Subcutaneous abdominal adipose tissue (tissue), 5 donors: ENCODE measurements around the gene SLC6A19.

ENCODE experiments used
- H3K27ac ChIP-seq: one replicate; pipeline ENCODE4 v1.7.0; 2013; ENCODE audit warnings: low read depth, mild to moderate bottlenecking, inconsistent platforms, low read length, moderate library complexity
- H3K27me3 ChIP-seq, 5 donors: one replicate each; pipeline ENCODE4 v1.7.0; 2013; ENCODE audit warnings: low read length in 5 of 5, inconsistent platforms in 1 of 5; ENCODE audit not compliant: control insufficient read depth in 5 of 5, insufficient read depth in 4 of 5
- H3K36me3 ChIP-seq, 5 donors: one replicate each; pipeline ENCODE4 v1.7.0; 2013; ENCODE audit warnings: low read length in 5 of 5; ENCODE audit not compliant: control insufficient read depth in 5 of 5, insufficient read depth in 5 of 5
- H3K4me1 ChIP-seq, 5 donors: one replicate each; pipeline ENCODE4 v1.7.0; 2013; ENCODE audit warnings: low read length in 5 of 5, mild to moderate bottlenecking in 3 of 5, moderate library complexity in 1 of 5; ENCODE audit not compliant: control insufficient read depth in 5 of 5, insufficient read depth in 5 of 5
- H3K4me3 ChIP-seq, 5 donors: one replicate each; pipeline ENCODE4 v1.7.0; 2013; ENCODE audit warnings: low read length in 5 of 5, low read depth in 1 of 5
- H3K9ac ChIP-seq, 5 donors: one replicate each; pipeline ENCODE4 v1.7.0; 2013; ENCODE audit warnings: low read length in 5 of 5, mild to moderate bottlenecking in 4 of 5, moderate library complexity in 3 of 5
- H3K9me3 ChIP-seq, 5 donors: one replicate each; pipeline ENCODE4 v1.7.0; 2013; ENCODE audit warnings: low read length in 5 of 5; ENCODE audit not compliant: control insufficient read depth in 5 of 5
- donor health status: healthy.
- donor health status: healthy.
- donor health status: healthy.
- donor health status: healthy.
- donor health status: healthy.

The SLC6A19 gene

GRCh38 chr5:1190837-1191239, 10.6 kb upstream of the SLC6A19 start:
- H3K9ac ChIP-seq = no peak overlapping the region
- H3K4me3 ChIP-seq = no peak overlapping the region
- H3K36me3 ChIP-seq = no peaks in the 10 kb centered on the region
- H3K27ac ChIP-seq = no peak overlapping the region
- no peaks in the 10 kb centered on the region for H3K9me3 ChIP-seq
- peaks cover 9 to 39% (median 29%) of the 10 kb centered on the region in 5 donors for H3K27me3 ChIP-seq
- H3K4me1 ChIP-seq = no peaks in the 10 kb centered on the region

- H3K4me3 ChIP-seq = no peak overlapping the region
- H3K9me3 ChIP-seq = no peaks in the 10 kb centered on the region
- no peak overlapping the region for H3K9ac ChIP-seq
- peaks cover 9 to 34% (median 30%) of the 10 kb centered on the region in 5 donors for H3K27me3 ChIP-seq
- H3K36me3 ChIP-seq = no peaks in the 10 kb centered on the region
- H3K4me1 ChIP-seq = no peaks in the 10 kb centered on the region
- no peak overlapping the region for H3K27ac ChIP-seq
Observed at GRCh38 chr5:1192971-1193590, 8.3 kb upstream of the SLC6A19 start.

GRCh38 chr5:1193591-1193985, 7.8 kb upstream of the SLC6A19 start:
- H3K27ac ChIP-seq = no peak overlapping the region
- peaks cover 9 to 37% (median 31%) of the 10 kb centered on the region in 5 donors for H3K27me3 ChIP-seq
- no peak overlapping the region for H3K4me3 ChIP-seq
- no peak overlapping the region for H3K9ac ChIP-seq
- no peaks in the 10 kb centered on the region for H3K36me3 ChIP-seq
- no peaks in the 10 kb centered on the region for H3K9me3 ChIP-seq
- H3K4me1 ChIP-seq = no peaks in the 10 kb centered on the region

GRCh38 chr5:1194378-1194777, 7.0 kb upstream of the SLC6A19 start:
- no peaks in the 10 kb centered on the region for H3K4me1 ChIP-seq
- H3K27me3 ChIP-seq = peaks cover 12 to 34% (median 28%) of the 10 kb centered on the region in 5 donors
- H3K4me3 ChIP-seq = no peak overlapping the region
- no peak overlapping the region for H3K9ac ChIP-seq
- H3K36me3 ChIP-seq = no peaks in the 10 kb centered on the region
- no peak overlapping the region for H3K27ac ChIP-seq
- H3K9me3 ChIP-seq = no peaks in the 10 kb centered on the region

GRCh38 chr5:1195439-1195838, 6.0 kb upstream of the SLC6A19 start:
- no peak overlapping the region for H3K4me3 ChIP-seq
- no peak overlapping the region for H3K27ac ChIP-seq
- no peaks in the 10 kb centered on the region for H3K4me1 ChIP-seq
- H3K9me3 ChIP-seq = no peaks in the 10 kb centered on the region
- peaks cover 11 to 39% (median 32%) of the 10 kb centered on the region in 5 donors for H3K27me3 ChIP-seq
- no peak overlapping the region for H3K9ac ChIP-seq
- H3K36me3 ChIP-seq = no peaks in the 10 kb centered on the region

GRCh38 chr5:1195916-1196315, 5.5 kb upstream of the SLC6A19 start:
- Histone ChIP-seq H3K27me3 (peaks cover 11 to 38% (median 31%) of the 10 kb centered on the region in 5 donors), H3K9me3 (no peaks in the 10 kb centered on the region), H3K4me1 (no peaks in the 10 kb centered on the region), H3K9ac (no peak overlapping the region), H3K27ac (no peak overlapping the region), H3K4me3 (no peak overlapping the region), H3K36me3 (no peaks in the 10 kb centered on the region)

- H3K9me3 ChIP-seq = no peaks in the 10 kb centered on the region
- H3K4me1 ChIP-seq = no peaks in the 10 kb centered on the region
- no peak overlapping the region for H3K4me3 ChIP-seq
- no peaks in the 10 kb centered on the region for H3K36me3 ChIP-seq
- no peak overlapping the region for H3K27ac ChIP-seq
- H3K9ac ChIP-seq = no peak overlapping the region
- peaks cover 15 to 37% (median 33%) of the 10 kb centered on the region in 5 donors for H3K27me3 ChIP-seq
Observed at GRCh38 chr5:1196562-1196961, 4.8 kb upstream of the SLC6A19 start.

GRCh38 chr5:1197876-1198666, 3.3 kb upstream of the SLC6A19 start:
- Histone ChIP-seq H3K9me3 (no peaks in the 10 kb centered on the region), H3K4me3 (no peak overlapping the region), H3K36me3 (no peaks in the 10 kb centered on the region), H3K9ac (no peak overlapping the region), H3K27me3 (peaks cover 23 to 39% (median 35%) of the 10 kb centered on the region in 5 donors), H3K27ac (no peak overlapping the region), H3K4me1 (no peaks in the 10 kb centered on the region)

- Histone ChIP-seq H3K27ac (no peak overlapping the region), H3K4me3 (no peak overlapping the region), H3K9me3 (no peaks in the 10 kb centered on the region), H3K9ac (no peak overlapping the region), H3K36me3 (no peaks in the 10 kb centered on the region), H3K4me1 (no peaks in the 10 kb centered on the region), H3K27me3 (peaks cover 27 to 47% (median 41%) of the 10 kb centered on the region in 5 donors)
Observed at GRCh38 chr5:1199340-1199648, 2.1 kb upstream of the SLC6A19 start.

- Histone ChIP-seq H3K4me3 (no peak overlapping the region), H3K27ac (no peak overlapping the region), H3K9me3 (no peaks in the 10 kb centered on the region), H3K4me1 (no peaks in the 10 kb centered on the region), H3K36me3 (no peaks in the 10 kb centered on the region), H3K27me3 (peaks cover 27 to 49% (median 44%) of the 10 kb centered on the region in 5 donors), H3K9ac (no peak overlapping the region)
Observed at GRCh38 chr5:1199649-1200494, 1.5 kb upstream of the SLC6A19 start.
